GM19025 (cell line): Measurements from ENCODE around the gene BABAM1.
A peak's percentile ranks its signal among the peaks of the same experiment; 100 is the strongest.

Experiments
- ATAC-seq: cut with Tn5 transposase; IDR thresholded peaks from one replicate; pipeline ENCODE4 v1.9.1; 2021; ENCODE audit warnings: mild to moderate bottlenecking, low read depth, moderate library complexity; ENCODE audit not compliant: unreplicated experiment

BABAM1 gene

GRCh38 chr19:17266975-17267788 is at the start of gene BABAM1:
Gene BABAM1, plus strand, starts transcription at chr19:17267443. Its CDS starts 1,364 bp downstream, at chr19:17268807.
- ATAC-seq = peak; percentile 91

- no peak for ATAC-seq
These were observed 48.0 kb upstream of the BABAM1 start for GRCh38 chr19:17219286-17219685.

GRCh38 chr19:17220207-17220758 is 47.0 kb upstream of the BABAM1 start:
- no peak for ATAC-seq

GRCh38 chr19:17225053-17225452 is 42.2 kb upstream of the BABAM1 start:
- ATAC-seq = no peak

GRCh38 chr19:17226002-17226933 is 41.0 kb upstream of the BABAM1 start, which contains the start of gene OCEL1:
Gene OCEL1, plus strand, starts transcription at chr19:17226226. Its CDS starts 22 bp downstream, at chr19:17226248.
- ATAC-seq = peak; percentile 90

GRCh38 chr19:17227798-17228367 is 39.4 kb upstream of the BABAM1 start:
- ATAC-seq = no peak

GRCh38 chr19:17229890-17230289 is 37.4 kb upstream of the BABAM1 start:
- no peak for ATAC-seq

GRCh38 chr19:17232258-17232657 is 35.0 kb upstream of the BABAM1 start:
- ATAC-seq = no peak

GRCh38 chr19:17234911-17235299 is 32.3 kb upstream of the BABAM1 start:
- no peak for ATAC-seq

GRCh38 chr19:17235300-17235970 is 31.8 kb upstream of the BABAM1 start:
- no peak for ATAC-seq

GRCh38 chr19:17235971-17236777 is 31.1 kb upstream of the BABAM1 start:
- ATAC-seq = no peak

- ATAC-seq = no peak
These were observed 30.3 kb upstream of the BABAM1 start for GRCh38 chr19:17236811-17237543.

- no peak for ATAC-seq
These were observed 29.2 kb upstream of the BABAM1 start for GRCh38 chr19:17237747-17238706.

- ATAC-seq = no peak
These were observed 27.0 kb upstream of the BABAM1 start for GRCh38 chr19:17240062-17240752.

GRCh38 chr19:17240826-17241399 is 26.3 kb upstream of the BABAM1 start:
- ATAC-seq = no peak

GRCh38 chr19:17242431-17243208 is 24.6 kb upstream of the BABAM1 start:
- no peak for ATAC-seq
